RWPE1 (cell line): ENCODE data around the gene MUC6.
"Not testable (repeated sequence)": the region's sequence is repeated elsewhere in the genome, so short reads cannot be mapped to it uniquely, and the experiment has no call there.

Experiments
- CTCF ChIA-PET: fragments of 350-600 bp; sonication (Branson Sonifier 250); formaldehyde crosslinking; extraction: SDS; loops from one replicate; lab custom pipeline; 2021; lab: Yijun Ruan, JAX
- POLR2A ChIA-PET: fragments of 400-600 bp; formaldehyde crosslinking; extraction: SDS; loops from one replicate; lab custom pipeline; 2020; ENCODE audit warnings: antibody characterized with exemption; ENCODE audit not compliant: low non-redundant PET; lab: Yijun Ruan, JAX
- DNase-seq: peaks from one replicate; pipeline ENCODE4 v3.0.0; 2012; ENCODE audit warnings: low spot score
- H3K27ac ChIP-seq: fragments of 450-650 bp; 2 replicates; pipeline ENCODE4 v1.5.1; 2017
- CTCF ChIP-seq: fragments of 450-650 bp; conservative IDR thresholded peaks from 2 replicates; pipeline ENCODE4 v1.5.1; 2017; ENCODE audit warnings: low read depth, mild to moderate bottlenecking

MUC6 gene

GRCh38 chr11:977830-978720 lies 58.4 kb downstream of the MUC6 start:
- no peak for DNase-seq
- H3K27ac ChIP-seq = peak overlapping the region; percentile 25; the same call in 1 of the 2 replicates
- POLR2A ChIA-PET = no interaction called here
- no peak for TF ChIP-seq CTCF
- CTCF ChIA-PET = no interaction called here

- H3K27ac ChIP-seq = no peak overlapping the region
- DNase-seq = no peak
- ChIA-PET CTCF (interaction anchor here (2.0 kb wide), 1 partner anchor 78 kb away, joined by 5 read pairs; no protein-coding TSS in a partner anchor), POLR2A (no interaction called here)
- TF ChIP-seq CTCF = no peak
These were observed 59.9 kb downstream of the MUC6 start for GRCh38 chr11:976431-977160.

- DNase-seq = no peak
- POLR2A ChIA-PET = no interaction called here
- no peak for TF ChIP-seq CTCF
- CTCF ChIA-PET = interaction anchor here (2.0 kb wide), 1 partner anchor 77 kb away, joined by 5 read pairs; no protein-coding TSS in a partner anchor
- no peak overlapping the region for H3K27ac ChIP-seq
These were observed 60.7 kb downstream of the MUC6 start for GRCh38 chr11:975827-976226.

DNA sequence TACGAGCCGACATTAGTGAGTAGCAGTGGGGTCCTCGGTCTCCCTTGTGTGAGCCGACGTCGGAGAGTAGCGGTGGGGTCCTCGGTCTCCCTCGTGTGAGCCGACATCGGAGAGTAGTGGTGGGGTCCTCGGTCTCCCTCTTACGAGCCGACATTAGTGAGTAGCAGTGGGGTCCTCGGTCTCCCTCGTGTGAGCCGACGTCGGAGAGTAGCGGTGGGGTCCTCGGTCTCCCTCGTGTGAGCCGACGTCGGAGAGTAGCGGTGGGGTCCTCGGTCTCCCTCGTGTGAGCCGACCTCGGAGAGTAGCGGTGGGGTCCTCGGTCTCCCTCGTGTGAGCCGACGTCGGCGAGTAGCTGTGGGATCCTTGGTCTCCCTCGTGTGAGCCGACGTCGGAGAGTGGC lies 61.1 kb downstream of the MUC6 start:
- CTCF ChIA-PET = interaction anchor here (2.0 kb wide), 1 partner anchor 77 kb away, joined by 5 read pairs; no protein-coding TSS in a partner anchor
- POLR2A ChIA-PET, H3K27ac ChIP-seq, DNase-seq: not testable (repeated sequence)

- no peak overlapping the region for H3K27ac ChIP-seq
- ChIA-PET CTCF (interaction anchor here (0.5 kb wide), 1 partner anchor 63 kb away, joined by 6 read pairs; no protein-coding TSS in a partner anchor), POLR2A (no interaction called here)
- no peak for TF ChIP-seq CTCF
- DNase-seq = no peak
These were observed 63.3 kb downstream of the MUC6 start for GRCh38 chr11:973237-973636.

GRCh38 chr11:972523-973211 lies 63.9 kb downstream of the MUC6 start:
- no peak for DNase-seq
- no peak overlapping the region for H3K27ac ChIP-seq
- TF ChIP-seq CTCF = no peak
- ChIA-PET POLR2A (no interaction called here), CTCF (no interaction called here)
